ENCODE data around the gene PLXDC1.
"Not testable (repeated sequence)": the region's sequence is repeated elsewhere in the genome, so short reads cannot be mapped to it uniquely, and the experiment has no call there.

Gene PLXDC1

GRCh38 chr17:39129544-39129943, 21.9 kb downstream of the PLXDC1 start:
- DNase-seq (ENCODE audit: low read depth in 1 of 2, low spot score in 1 of 2): not testable (repeated sequence)

- no peak for DNase-seq (ENCODE audit: low read depth in 1 of 2, low spot score in 1 of 2)
Measured at GRCh38 chr17:39126436-39126835, 25.0 kb downstream of the PLXDC1 start.

- DNase-seq (ENCODE audit: low read depth in 1 of 2, low spot score in 1 of 2): no peak
Measured at GRCh38 chr17:39125143-39125875, 26.1 kb downstream of the PLXDC1 start.

DNA sequence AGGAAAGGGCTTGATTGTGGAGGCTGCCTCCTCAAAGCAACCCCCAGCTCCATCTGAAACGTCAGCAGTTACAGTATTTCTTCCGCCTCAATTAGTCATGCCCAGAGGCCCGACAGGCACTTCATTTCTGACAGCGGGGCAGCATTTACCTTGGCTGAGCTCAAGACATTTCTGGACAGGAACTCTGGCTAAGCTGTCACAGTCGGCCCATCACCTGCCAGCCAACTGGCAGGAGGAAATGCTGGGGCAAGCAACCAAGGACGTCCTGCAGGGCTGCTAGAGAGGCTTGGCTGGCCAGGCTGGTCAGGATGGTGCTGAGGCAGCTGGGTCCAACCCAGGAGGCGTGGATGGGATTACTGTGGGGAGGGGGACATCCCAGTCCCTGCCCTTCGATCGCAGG, 27.8 kb downstream of the PLXDC1 start:
- DNase-seq (ENCODE audit: low read depth in 1 of 2, low spot score in 1 of 2): no peak

DNA sequence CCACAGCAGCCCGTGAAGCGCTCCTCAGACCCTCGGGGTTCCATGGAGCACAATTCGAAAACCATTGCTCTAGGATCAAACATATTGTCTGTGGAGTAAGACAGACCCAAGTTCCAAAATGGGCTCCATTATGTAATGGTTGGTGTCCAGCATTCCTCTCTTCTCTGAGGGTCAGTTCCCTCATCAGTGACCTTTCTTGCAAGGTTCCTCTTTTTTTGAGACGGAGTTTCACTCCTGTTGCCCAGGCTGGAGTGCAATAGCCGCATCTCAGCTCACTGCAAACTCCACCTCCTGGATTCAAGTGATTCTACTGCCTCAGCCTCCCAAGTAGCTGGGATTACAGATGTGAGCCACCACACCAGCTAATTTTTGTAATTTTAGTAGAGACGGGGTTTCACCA, 28.4 kb downstream of the PLXDC1 start:
- DNase-seq (ENCODE audit: low read depth in 1 of 2, low spot score in 1 of 2): no peak

DNA sequence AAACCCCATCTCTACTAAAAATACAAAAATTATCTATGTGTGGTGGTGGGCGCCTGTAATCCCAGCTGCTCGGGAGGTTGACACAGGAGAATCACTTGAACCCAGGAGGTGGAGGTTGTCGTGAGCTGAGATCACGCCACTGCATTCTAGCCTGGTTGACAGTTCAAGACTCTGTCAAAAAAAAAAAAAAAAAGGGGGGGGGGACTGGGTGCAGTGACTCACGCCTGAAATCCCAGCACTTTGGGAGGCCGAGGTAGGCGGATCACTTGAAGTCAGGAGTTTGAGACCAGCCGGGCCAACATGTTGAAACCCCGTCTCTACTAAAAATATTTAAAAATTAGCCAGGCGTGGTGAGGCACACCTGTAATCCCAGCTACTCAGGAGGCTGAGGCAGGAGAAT, 29.5 kb downstream of the PLXDC1 start:
- not testable (repeated sequence) for DNase-seq (ENCODE audit: low read depth in 1 of 2, low spot score in 1 of 2)

DNA sequence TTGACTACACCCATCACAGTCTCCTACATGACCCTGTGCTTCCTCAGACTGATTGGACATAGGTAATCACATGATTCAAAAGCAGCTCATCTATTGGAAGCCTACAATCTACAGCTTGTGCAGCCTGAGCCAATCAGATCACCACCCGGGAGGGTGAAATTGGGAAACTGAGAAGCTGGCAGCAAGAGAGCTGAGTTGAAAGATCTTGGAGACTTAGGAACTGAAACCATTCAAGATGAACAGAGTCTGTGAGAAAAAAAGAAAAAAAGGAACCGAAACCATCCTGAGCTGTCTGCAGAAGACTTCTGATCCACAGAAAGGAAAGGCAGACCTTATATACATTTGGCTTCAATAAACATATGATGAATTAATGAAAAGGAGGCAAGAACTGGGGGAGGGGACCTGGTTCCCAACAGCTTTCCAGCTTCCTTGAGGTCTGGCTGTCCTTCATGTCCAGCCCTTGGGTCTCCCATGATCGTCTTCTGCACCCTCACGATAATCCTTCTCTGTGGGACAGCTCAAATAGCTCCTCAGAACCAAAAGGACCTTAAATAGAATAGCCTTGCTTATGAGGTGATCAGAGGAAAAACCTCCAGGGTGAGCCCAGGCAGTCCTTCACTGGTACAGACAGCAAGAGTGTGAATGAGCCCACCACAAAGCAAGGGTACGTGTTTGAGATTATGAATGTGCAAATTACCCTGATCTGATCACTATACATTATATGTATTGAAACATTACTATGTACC, 32.6 kb downstream of the PLXDC1 start:
- DNase-seq (ENCODE audit: low read depth in 1 of 2, low spot score in 1 of 2): no peak

- no peak for DNase-seq (ENCODE audit: low read depth in 1 of 2, low spot score in 1 of 2)
Measured at GRCh38 chr17:39116224-39116623, 35.2 kb downstream of the PLXDC1 start.

DNA sequence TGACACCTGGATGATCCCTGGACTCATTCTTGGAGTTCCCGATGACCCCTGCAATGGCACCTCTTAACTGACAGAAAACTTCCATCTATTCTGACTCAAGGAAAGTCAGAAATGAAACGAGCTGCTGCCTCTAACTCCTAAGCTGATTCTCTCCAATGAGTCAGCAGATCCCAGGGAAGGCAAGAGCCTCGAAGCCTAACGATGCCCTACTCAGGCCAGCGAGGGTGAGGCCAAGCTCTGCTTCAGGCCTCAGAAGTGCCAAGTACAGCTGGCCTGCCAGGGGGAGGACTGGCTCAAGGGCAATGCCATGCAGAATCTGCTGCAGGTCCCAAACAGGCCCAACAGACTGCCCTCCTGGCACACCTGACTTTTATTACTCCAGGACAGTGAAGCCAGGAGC, 36.3 kb downstream of the PLXDC1 start:
- no peak for DNase-seq (ENCODE audit: low read depth in 1 of 2, low spot score in 1 of 2)

GRCh38 chr17:39114723-39115122, 36.7 kb downstream of the PLXDC1 start:
- no peak for DNase-seq (ENCODE audit: low read depth in 1 of 2, low spot score in 1 of 2)

DNA sequence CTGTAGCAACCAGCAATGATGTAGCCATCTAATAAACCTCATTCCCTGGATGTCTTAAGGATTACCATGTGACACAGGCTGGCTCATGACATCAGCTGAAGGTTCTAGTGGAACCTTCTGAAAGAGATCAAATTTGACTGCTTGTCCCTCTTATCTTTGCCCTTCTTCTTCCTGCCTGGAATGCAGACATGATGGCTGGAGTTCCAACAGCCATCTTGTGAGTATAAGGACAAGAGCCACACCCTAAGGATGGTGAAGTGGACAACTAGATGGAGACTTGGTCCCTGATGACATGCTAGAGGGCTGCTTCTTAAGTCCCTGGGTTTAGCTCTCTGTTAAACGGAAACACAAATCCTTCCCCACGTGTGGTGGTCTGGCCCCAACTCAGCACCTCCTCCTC, 37.6 kb downstream of the PLXDC1 start:
- no peak for DNase-seq (ENCODE audit: low read depth in 1 of 2, low spot score in 1 of 2)

- DNase-seq (ENCODE audit: low read depth in 1 of 2, low spot score in 1 of 2): no peak
Measured at GRCh38 chr17:39110435-39111136, 40.9 kb downstream of the PLXDC1 start.

DNA sequence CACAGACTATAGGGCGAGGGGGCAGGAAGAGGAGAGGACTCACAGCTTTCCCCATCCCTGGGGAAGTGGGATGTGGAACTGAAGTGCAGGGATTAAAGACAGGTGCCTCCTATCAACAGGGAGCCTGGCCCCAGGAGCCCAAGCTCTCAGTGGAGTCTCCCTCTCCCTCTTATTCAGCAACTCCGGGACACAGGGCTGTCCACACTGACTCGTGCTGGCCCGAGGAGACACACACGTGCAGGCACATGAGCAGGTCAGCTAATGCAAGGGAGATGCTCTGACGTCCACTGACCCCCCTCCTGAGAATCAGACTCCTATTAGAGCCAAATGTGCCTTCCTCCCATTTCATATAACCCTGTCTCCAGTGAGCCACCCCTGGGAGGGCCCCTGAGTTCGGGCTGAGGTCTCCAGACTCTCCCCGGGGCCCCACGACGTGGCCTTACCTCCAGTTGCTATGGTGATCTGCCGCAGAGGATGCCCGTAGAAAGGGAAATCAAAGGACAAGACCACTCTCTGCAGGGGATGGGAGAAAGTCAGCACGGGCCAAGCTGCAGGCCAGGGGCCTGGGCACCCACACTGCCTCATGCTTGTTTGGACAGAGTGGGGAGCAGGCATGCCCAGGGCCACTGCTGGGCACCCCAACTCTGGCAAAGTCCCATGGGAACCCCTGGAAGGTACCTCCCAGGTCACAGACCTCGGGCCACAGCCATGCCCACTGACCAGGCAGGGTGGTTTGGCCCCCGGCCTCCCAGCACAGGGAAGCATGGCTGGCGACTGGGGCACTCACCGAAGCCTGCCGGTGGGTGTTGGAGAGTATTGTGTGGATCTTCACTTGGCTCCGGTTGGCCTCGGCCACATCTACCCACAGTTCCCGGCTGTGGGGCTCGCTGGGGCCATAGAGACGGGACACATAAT, 42.7 kb downstream of the PLXDC1 start:
- DNase-seq (ENCODE audit: low read depth in 1 of 2, low spot score in 1 of 2): no peak

DNA sequence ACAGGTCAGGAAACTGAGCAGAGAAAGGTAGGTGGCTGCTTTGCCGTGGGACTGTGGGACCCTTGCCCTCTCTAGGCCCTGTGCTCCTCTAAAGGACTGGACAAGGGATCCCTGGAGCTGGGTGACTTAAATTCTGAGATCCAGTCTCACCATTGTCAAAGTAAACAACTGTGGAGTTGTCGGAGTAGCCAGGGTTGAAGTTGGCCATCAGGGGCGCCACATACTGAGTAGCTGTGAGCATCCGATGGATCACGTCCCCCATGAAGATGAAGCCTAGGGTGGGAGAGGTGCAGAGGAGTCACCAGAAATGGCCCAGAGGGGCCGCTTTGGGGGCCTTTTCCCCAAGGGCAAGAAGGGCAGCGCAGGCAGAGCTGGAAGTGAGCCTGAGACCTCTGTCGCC, 43.5 kb downstream of the PLXDC1 start:
- DNase-seq (ENCODE audit: low read depth in 1 of 2, low spot score in 1 of 2): no peak

DNA sequence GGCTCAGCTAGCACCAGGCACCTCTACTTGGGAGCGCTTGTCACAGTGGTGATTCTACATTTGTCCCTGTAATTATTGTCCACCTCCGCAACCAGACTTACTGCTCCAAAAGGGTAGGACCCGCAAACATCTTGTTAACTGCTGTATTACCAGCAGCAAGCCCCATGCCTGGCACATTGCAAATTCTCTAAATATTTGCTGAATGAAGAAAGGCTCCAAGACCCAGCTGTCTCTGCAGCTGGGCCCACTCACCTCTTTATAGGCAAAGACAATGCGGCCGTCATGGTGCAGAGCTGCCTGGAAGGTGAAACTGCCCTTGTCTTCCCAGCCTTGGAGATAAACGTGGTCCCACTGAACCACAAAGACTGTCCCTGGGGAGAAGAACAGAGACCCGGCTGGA, 44.3 kb downstream of the PLXDC1 start:
- DNase-seq (ENCODE audit: low read depth in 1 of 2, low spot score in 1 of 2): no peak

- no peak for DNase-seq (ENCODE audit: low read depth in 1 of 2, low spot score in 1 of 2)
Measured at GRCh38 chr17:39105705-39106104, 45.7 kb downstream of the PLXDC1 start.

DNA sequence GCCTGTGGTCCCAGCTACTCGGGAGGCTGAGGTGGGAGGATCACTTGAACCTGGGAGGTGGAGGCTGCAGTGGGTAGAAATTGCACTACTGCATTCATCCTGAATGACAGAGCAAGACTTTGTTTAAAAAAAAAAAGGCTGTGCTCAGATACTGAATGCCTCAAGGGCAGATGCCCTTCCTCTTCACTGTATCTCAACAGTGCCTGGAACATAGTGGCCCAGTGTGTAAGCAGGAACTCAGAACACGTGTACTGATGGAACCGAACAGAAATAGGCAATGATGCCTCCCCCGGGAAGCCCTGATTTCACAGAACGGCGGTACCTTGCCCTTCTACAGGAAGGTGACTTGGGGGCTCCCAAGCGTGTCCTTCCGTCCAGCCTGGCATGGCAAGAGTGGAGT, 46.8 kb downstream of the PLXDC1 start:
- DNase-seq (ENCODE audit: low read depth in 1 of 2, low spot score in 1 of 2): no peak

GRCh38 chr17:39104046-39104445, 47.4 kb downstream of the PLXDC1 start:
- no peak for DNase-seq (ENCODE audit: low read depth in 1 of 2, low spot score in 1 of 2)

GRCh38 chr17:39101091-39101490, 50.3 kb downstream of the PLXDC1 start:
- no peak for DNase-seq (ENCODE audit: low read depth in 1 of 2, low spot score in 1 of 2)

- DNase-seq (ENCODE audit: low read depth in 1 of 2, low spot score in 1 of 2): no peak
Measured at GRCh38 chr17:39100530-39100929, 50.9 kb downstream of the PLXDC1 start.

- no peak for DNase-seq (ENCODE audit: low read depth in 1 of 2, low spot score in 1 of 2)
Measured at GRCh38 chr17:39099663-39100286, 51.7 kb downstream of the PLXDC1 start.
